ENCODE results near the gene SPOCD1. TPM values are rescaled to one million over a fixed set of nuclear protein-coding genes. Genes with fewer than 3 reads are reported as not detected.

Gene SPOCD1
- polyA plus RNA-seq, 3 donors: not detected

- 100% methylated on average over 1 of the region's 2 CpGs for WGBS (ENCODE audit: insufficient coverage)
- TF ChIP-seq, protein P1, sequence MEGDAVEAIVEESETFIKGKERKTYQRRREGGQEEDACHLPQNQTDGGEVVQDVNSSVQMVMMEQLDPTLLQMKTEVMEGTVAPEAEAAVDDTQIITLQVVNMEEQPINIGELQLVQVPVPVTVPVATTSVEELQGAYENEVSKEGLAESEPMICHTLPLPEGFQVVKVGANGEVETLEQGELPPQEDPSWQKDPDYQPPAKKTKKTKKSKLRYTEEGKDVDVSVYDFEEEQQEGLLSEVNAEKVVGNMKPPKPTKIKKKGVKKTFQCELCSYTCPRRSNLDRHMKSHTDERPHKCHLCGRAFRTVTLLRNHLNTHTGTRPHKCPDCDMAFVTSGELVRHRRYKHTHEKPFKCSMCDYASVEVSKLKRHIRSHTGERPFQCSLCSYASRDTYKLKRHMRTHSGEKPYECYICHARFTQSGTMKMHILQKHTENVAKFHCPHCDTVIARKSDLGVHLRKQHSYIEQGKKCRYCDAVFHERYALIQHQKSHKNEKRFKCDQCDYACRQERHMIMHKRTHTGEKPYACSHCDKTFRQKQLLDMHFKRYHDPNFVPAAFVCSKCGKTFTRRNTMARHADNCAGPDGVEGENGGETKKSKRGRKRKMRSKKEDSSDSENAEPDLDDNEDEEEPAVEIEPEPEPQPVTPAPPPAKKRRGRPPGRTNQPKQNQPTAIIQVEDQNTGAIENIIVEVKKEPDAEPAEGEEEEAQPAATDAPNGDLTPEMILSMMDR (IDR thresholded peaks at IDR 0.05): no peak
- Histone ChIP-seq H4K20me1 (ENCODE audit: insufficient read depth, low read length) (no peaks in the 10 kb centered on the region), H3K9ac (ENCODE audit: insufficient read depth, low read length, poor library complexity, severe bottlenecking) (no peak overlapping the region), H3K4me2 (replicated peaks; ENCODE audit: extremely low read depth, low read length, poor library complexity, severe bottlenecking) (no peak overlapping the region), H3K4me3 (replicated peaks in 1 of 3; ENCODE audit: low read depth in 2 of 3, low read length in 3 of 3) (no peak overlapping the region), H3K9me3 (replicated peaks in 1 of 2; ENCODE audit: control insufficient read depth in 1 of 2, insufficient read depth in 1 of 2, low read length in 2 of 2) (no peaks in the 10 kb centered on the region), H3K27ac (ENCODE audit: low read depth in 1 of 2, low read length in 2 of 2) (no peak overlapping the region), H3K4me1 (ENCODE audit: control insufficient read depth in 1 of 2, insufficient read depth in 2 of 2, low read length in 2 of 2) (no peaks in the 10 kb centered on the region), H3K27me3 (ENCODE audit: control insufficient read depth in 2 of 2, insufficient read depth in 2 of 2, low read length in 2 of 2) (no peaks in the 10 kb centered on the region), H3K79me2 (ENCODE audit: insufficient read depth, low read length) (no peaks in the 10 kb centered on the region), H3K36me3 (replicated peaks in 1 of 2; ENCODE audit: control insufficient read depth in 1 of 2, insufficient read depth in 2 of 2, low read length in 2 of 2) (no peaks in the 10 kb centered on the region), H2AFZ (ENCODE audit: insufficient read depth, low read depth, low read length, poor library complexity, severe bottlenecking) (no peak overlapping the region)
- H3K9me3 Mint-ChIP-seq: no peaks in the 10 kb centered on the region
- no peak overlapping the region for H3K4me3 Mint-ChIP-seq
- peaks cover 0 to 3% (median 0%) of the 10 kb centered on the region in 3 donors for H3K27me3 Mint-ChIP-seq (ENCODE audit: low read depth in 3 of 3)
- H3K36me3 Mint-ChIP-seq: no peaks in the 10 kb centered on the region
- peak overlapping the region in 1 of 7 donors; percentile 32 for H3K27ac Mint-ChIP-seq
- DNase-seq: no peak
- intact Hi-C loops (cut with micrococcal nuclease): no loop called here
- no peaks in the 10 kb centered on the region for H3K4me1 Mint-ChIP-seq
Measured at GRCh38 chr1:31859719-31860118, 43.9 kb upstream of the SPOCD1 start.

DNA sequence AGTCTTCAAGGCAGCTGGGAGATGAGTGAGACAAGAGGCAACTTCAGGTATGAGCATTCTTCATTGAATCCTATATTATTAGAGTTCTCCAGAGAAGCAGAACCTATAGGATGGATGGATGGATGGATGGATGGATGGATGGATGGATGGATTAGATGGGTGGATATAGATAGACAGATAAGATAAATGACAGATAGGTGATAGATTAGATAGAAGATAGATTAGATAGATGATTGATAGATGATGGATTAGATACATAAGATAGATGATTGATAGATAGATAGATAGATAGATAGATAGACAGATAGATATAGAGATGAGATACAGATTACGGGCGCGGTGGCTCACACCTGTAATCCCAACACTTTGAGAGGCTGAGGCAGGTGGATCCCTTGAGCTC is 43.2 kb upstream of the SPOCD1 start:
- H3K27ac ChIP-seq (ENCODE audit: low read depth in 1 of 2, low read length in 2 of 2): no peak overlapping the region
- H3K79me2 ChIP-seq (ENCODE audit: insufficient read depth, low read length): no peaks in the 10 kb centered on the region
- H3K4me3 ChIP-seq (replicated peaks in 1 of 3; ENCODE audit: low read depth in 2 of 3, low read length in 3 of 3): no peak overlapping the region
- Mint-ChIP-seq H3K36me3 (no peaks in the 10 kb centered on the region), H3K27ac (peak overlapping the region in 1 of 7 donors; percentile 7), H3K27me3 (ENCODE audit: low read depth in 3 of 3) (peaks cover 0 to 3% (median 0%) of the 10 kb centered on the region in 3 donors), H3K4me1 (no peaks in the 10 kb centered on the region), H3K4me3 (no peak overlapping the region), H3K9me3 (no peaks in the 10 kb centered on the region)
- H2AFZ ChIP-seq (ENCODE audit: insufficient read depth, low read depth, low read length, poor library complexity, severe bottlenecking): no peak overlapping the region
- H3K9ac ChIP-seq (ENCODE audit: insufficient read depth, low read length, poor library complexity, severe bottlenecking): no peak overlapping the region
- no peaks in the 10 kb centered on the region for H4K20me1 ChIP-seq (ENCODE audit: insufficient read depth, low read length)
- intact Hi-C loops (cut with micrococcal nuclease): no loop called here
- H3K36me3 ChIP-seq (replicated peaks in 1 of 2; ENCODE audit: control insufficient read depth in 1 of 2, insufficient read depth in 2 of 2, low read length in 2 of 2): no peaks in the 10 kb centered on the region
- no peaks in the 10 kb centered on the region for H3K4me1 ChIP-seq (ENCODE audit: control insufficient read depth in 1 of 2, insufficient read depth in 2 of 2, low read length in 2 of 2)
- TF ChIP-seq, protein P1 (IDR thresholded peaks at IDR 0.05): no peak
- H3K4me2 ChIP-seq (replicated peaks; ENCODE audit: extremely low read depth, low read length, poor library complexity, severe bottlenecking): no peak overlapping the region
- H3K9me3 ChIP-seq (replicated peaks in 1 of 2; ENCODE audit: control insufficient read depth in 1 of 2, insufficient read depth in 1 of 2, low read length in 2 of 2): no peaks in the 10 kb centered on the region
- WGBS (ENCODE audit: insufficient coverage): no CpG with 5 or more reads among the region's 3 CpGs
- no peak for DNase-seq
- H3K27me3 ChIP-seq (ENCODE audit: control insufficient read depth in 2 of 2, insufficient read depth in 2 of 2, low read length in 2 of 2): no peaks in the 10 kb centered on the region

Measured in CD14-positive monocyte (primary cell).